GM21515 (cell line): Measurements from ENCODE around the gene ARHGEF2.

Experiments used
- ATAC-seq: cut with Tn5 transposase; IDR thresholded peaks from one replicate; pipeline ENCODE4 v1.9.1; 2021; ENCODE audit not compliant: unreplicated experiment

The ARHGEF2 gene

DNA sequence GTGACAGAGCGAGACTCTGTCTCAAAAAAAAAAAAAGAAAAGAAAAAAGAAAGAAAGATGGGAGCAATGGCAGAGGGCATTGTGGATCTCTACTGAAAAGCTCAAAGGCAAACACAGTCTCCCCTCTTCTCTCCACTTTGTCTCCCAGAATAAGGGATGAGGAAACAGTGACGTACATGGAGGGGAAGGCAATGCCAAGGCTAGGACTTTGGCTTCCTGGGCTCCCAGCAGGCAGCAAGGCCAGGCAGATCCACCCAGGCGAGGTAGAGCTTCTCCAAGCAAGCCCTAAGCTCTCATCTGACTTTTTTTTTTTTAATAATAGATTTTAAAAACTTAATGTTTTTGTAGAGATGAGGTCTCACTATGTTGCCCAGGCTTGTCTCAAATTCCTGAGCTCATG, 4.6 kb downstream of the ARHGEF2 start:
- ATAC-seq, result no peak

DNA sequence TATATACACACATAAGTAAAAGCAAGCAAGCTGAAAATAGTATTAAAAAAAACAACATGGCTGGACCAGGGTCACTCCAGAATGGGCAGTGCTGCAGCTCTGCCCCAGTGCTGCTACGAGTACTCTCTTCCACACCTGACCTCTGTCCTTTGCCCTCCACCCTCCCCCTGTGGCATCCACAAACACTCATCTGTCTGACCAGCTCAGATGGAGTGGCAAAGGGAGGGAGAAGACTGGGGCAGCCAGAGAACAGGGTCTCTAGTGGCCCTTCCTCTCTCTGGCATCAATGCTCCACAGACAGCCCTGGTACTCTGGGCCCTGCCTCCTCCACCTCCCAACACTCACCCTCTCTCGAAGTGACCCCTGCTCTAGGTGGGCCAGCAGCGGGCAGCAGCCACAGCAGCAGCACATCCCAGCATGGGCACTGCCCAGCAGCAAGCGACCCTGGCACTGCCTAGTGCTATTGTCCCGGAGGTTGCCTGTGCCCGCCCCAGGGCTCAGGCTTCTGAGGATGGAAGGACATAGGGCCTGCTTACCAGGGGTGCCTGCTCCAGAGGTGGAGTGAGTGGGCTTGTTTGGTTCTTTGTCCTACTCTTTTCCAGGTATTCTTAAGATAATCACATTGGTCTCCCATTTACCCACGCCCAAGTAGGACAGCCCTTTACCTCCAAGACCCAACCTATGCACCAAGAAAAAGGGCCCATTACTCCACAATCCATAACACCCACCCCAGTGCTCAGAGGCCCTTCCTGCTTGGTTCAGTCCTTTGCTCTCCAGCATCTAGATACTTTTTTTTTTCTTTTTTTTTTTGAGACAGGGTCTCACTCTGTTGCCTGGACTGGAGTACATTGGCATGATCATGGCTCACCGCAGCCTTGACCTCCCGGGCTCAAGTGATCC, 6.2 kb downstream of the ARHGEF2 start:
- no peak for ATAC-seq

DNA sequence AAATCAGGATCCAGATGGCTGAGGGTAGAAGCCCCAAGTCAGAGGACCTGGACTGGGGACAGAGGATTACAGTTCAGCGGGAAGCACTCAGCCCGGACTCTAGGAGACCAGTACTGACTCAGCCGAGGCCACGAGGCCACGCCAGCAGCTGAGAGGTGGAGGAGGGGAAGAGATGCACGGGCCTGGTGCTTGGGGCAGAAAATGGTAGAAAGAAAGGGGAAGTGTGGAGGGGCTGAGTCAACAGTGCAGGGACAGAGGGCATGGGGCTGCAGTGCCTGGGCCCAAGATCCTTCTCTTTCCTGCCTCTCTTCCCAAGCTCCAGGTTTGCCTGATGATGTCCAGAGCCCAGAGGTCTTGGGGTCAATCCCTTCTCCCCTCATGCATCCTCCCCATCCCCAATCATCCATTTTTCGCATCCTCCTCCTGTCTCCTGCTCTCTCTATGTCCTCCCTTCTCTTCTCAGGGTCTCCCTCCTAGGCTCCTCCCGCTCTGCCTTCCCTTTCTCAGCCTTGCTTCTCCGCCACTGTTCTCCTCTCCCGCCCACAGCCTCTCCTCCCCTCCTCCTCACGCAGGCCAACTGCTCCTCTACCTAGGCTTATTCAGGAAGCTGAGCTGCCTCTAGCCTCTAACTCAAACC, 7.7 kb downstream of the ARHGEF2 start:
- ATAC-seq, result no peak

DNA sequence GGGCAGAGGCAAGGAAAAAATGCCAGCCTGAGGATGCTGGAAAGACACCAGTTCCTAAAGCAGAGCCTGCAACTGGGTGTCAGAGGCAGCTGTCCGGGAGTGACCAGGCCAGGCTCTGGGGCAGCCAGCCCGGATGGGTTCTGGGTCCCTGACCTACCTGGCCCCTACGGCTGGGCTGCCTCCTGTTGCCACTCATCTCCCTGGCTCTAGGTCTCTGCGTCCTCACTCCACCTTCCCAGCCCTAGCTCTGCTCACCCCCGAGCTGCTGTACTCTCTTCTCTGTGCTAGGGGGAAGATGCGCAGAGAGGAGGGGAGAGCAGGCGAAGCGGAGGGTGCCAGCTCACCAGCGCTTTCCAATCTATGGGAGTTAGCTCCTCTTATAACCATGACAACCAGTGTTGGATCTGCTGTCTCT, 9.0 kb downstream of the ARHGEF2 start:
- ATAC-seq, result no peak

DNA sequence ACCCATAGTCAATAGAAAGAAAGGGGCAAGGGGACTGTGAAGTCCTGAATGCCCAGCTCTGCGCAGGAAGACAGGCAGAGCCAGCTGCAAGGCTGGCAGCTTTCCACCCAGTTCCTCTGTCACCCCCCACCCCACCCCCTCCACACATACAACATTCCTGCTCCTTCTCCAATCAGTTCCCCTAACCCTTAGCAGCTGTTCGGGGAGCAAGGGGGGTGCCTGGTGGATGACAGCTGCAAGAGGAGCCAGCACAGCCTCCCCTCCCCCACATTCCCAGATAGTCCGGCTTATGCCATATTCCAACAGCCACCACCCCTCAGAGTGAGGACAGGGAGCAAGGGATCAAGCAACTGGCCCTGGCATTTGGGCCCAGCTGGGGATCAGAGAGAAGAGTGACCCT, 9.7 kb downstream of the ARHGEF2 start:
- no peak for ATAC-seq

DNA sequence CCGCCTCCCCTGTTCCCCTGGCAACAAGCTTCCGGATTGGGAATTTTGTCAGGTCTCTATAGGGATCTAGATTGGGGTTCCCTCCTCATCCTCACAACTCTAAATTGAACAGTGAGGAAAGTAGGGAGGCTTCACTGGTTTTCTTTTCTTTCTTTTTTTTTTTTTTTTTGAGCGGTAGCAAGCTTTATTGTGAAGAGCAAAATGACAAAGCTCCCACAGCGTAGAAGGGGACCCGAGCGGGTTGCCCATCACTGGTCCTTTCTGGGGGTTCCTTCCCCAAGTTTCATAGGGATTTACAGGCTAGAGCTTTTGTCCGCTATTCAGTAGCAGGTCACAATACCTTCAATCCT, 10.3 kb downstream of the ARHGEF2 start:
- ATAC-seq, result no peak

DNA sequence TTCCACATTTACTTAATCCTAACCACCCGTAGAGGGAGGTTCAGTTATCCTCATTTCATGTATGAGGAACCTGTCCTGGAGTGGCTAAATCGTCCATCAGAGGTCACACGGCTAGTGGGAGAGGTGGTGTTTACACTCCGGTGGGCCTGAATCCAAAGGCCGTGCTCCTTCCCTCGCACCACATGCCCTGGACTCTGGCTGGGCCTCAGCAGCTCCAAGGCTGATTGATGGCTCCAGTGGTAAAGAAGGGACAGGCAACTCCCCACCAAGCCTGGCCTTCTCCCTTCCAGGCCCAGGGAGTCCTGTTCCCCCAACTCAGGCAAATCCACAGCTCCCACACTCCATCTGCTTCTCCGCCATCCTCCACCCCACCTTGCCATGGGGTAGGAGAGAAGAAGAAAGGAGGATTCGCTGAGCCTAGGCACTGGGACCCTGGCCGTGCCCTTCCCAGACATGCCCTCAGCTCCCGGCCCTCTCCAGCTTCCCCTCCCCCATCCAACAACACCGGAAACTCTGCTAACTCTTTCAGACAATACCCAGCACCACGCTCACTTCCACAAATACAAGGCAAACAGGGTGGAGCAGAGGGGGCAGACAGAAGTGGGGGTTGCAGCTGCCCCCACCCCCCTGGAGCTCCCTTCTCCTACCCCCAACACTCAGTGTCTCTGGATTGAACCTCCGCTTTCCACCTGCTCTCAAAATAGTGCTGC, 10.9 kb downstream of the ARHGEF2 start:
- ATAC-seq, result no peak

DNA sequence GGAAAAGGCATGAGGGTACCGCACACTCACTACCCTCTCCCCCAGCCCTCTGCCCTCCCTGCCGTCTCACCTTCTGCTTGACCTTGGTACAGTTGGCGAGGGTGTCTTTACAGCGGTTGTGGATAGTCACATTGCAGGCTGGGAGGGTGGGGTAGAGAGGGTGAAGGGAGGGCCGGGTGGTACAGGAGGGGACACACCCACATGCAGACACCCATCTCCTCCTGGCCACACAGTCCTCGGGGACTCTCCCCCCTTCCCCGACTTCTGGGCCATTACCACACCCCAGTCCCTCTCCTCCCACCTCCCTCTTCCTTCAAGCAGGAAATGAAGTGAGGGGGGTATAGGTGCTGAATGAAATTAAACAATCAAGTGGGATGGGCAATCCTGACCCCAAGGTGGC, 11.6 kb downstream of the ARHGEF2 start:
- ATAC-seq, result no peak

DNA sequence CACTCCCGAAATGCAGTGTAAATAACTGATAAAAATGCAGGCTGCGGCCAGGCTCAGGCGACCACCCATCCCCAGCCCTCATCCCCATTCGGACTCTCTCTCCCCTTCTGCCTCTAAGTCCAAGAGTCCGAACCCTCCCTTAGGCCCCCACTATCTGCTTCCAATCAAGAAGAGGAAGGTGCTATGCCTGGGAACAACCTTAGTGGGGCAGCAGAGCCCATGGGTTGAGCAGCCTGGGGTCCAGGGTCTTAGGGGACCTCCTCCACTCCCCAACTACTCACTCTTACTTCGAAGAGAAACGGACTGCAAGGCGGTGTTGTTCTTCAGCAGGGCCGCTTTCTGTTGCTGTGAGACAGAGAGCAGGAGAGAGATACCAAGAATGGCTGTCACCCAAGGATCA, 12.2 kb downstream of the ARHGEF2 start:
- ATAC-seq, result no peak

DNA sequence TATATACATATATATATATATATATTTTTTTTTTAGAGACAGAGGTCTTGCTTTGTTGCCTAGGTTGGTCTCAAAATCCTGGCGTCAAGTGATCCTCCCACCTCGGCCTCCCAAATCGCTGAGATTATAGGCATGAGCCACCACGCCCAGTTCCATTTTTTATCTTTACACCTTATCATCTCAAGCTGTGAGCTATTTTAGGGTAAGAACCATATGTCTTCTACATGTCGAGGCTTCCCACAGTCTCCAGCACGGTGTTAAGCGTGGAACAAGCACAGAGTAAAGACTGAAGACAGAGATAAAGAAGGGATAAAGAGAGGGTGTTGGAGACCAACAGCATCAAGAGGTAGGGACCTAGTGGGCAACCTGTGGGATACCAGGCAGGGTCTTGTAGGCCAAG, 14.2 kb downstream of the ARHGEF2 start:
- ATAC-seq, result no peak

DNA sequence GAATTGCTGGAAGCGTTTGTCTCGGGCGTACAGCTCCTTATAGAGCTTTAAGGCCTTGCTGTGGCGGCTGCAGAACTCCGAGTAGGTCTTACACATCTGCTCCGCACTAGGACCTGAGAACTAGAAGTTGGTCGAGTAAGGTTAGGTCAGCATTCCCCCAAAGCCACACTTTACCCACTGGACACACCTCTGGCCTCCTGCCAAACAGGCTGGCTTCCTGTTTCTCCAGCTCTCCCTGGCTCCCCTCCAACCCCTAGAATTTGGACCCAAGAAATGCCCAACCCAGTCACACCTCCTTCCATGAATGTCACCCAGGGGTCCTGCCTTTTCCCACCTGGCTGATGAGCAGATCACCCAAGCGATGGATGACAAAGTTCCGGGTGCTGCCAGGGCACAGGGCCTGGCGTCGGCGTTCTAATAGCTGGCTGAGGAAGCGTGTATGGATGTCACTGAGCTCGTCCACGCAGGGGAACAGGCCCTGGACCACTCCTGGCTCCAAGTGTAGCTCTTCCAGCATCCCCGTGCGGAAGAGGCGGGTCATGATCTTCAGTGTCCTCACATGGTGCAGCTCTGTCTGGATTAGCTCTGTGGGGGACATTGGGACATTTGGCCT, 15.6 kb downstream of the ARHGEF2 start:
- ATAC-seq, result no peak

DNA sequence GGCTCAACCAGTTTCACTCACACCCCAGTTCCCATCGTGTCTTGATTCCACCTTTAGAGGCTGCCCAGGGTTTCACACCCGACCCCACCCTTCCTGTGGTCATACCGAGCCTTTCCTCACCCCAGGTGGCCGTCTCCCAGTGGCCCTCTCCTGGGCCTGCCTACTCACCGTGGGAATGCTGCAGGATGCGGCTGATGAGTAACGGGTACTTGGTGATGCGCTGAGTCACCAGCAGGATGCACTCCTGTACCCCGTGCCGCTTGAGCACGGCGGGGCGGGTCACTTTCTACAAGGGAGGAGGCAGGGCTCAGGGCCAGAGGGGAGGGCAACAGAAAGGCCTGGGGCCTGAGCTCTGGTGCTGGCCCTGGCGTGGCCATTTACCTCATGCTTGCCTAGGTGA, 16.4 kb downstream of the ARHGEF2 start:
- no peak for ATAC-seq

DNA sequence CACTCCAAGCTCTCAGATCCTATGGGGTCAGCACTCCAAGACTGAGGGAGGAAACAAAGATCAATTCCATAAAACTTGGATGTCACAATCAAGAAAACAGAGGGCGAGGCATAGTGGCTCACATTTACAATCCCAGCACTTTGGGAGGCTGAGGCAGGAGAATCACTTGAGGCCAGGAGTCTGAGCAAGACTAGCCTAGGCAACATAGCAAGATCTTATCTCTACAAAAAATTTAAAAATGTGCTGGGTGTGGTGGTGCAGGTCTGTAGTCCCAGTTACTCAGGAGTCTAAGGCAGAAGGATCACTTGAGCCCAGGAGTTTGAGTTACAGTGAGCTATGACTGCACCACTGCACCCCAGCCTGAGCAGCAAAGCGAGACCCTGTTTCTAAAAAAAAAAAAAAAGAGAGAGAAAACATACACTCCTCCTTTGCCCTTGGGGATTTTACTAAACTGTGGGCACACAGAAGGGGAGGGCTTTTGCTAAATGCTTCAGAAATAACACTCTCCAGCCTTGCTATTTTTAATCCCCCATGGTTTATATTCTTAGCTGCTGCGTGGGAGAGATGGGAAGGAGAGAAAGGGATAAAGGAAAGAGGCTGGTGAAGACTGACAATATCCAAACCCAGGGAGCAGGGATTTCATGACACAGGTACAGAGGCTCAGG, 18.1 kb downstream of the ARHGEF2 start:
- no peak for ATAC-seq

DNA sequence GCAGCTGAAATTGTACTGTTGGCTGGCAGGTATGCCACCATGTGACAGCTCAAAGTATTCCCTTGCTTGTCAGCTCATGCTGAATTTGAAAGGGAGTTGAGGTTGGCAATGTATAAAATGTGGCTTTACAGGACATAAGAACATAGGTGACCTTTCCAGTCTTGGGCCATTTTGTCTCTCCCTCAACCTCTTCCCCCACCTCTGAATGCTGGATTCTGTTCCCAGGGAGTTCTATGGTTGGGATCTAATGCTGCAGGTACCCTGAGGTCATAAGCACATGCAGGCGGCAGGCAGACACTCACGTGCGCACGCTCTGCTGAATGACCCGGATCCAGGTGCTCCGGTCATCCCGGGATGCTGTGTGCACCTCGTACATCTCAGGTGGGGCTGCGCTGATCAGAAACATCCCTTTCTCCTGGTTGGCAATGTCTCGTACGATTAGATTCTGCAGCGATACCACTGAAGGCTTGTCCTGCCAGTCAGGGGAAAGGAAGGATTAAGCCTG, 20.9 kb downstream of the ARHGEF2 start:
- no peak for ATAC-seq

DNA sequence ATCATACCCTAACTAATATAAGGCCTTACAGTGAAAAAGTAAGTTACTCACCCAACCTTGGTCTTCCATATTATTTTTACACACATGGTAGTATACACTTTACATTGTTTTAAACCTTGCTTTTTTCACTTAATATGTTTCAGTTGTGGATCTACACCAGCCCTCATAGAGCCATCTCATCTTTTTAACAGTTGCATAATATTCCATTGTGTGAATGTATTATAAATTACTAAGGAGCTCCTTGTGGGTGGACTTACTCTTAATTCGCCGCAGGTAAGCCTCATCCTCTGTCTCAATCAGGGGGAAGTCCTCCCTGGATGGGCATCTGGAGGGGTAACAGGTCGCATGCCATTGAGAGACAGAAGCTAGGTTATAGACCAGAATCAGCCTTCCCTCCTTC, 23.7 kb downstream of the ARHGEF2 start:
- ATAC-seq, result no peak

DNA sequence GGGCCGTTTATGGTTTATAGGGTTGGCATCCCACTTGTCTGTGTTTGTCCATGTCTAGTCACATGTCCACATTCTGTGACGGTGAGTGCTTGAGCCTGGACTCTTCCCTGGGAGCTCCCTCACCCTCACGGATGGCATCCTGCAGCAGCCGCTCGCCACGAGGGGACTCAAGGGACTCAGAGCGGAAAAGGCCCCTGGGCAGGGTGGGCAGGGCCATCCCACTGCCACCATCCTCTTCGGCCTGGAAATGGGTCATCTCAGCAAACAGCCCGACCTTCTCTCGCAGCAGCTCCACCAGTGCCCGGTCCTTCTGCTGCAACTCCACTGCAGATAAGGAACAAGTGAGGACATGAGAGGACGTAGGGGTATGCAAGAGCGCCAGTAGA, 25.8 kb downstream of the ARHGEF2 start:
- no peak for ATAC-seq

DNA sequence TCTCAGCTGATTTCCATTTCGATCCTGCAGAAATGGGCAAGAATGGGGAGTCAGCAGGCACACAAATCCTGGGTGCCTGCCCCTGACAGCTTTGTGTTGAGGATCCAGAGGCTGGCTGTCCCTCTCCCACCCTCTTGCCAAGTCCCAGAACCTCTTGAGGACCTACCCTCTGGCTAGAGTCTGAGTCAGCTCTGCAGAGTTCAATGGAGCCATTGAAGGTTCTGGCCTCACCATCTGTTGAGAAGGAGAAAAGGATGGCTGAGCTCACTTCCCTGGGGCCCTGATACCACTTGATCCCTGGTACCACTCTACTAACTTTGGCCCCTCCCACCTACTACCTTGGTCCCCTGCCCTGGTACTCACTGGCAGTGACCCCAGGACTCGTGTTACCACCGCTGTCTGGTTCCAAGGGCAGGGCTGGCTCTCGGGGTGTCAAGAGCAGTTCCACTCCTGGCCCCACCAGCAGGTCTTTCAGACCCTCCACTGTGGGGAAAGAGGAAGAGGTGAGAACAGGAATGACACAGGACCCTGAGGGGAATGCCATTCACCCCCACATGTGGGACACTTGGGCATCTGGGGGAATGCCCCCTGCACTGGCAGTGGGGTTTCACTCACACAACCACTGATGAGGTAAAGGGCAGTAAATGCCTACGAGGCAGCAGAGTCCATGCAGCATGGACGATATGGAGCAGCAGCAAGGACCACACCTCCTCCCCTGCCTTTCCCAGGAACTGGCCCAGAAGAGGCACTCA, 26.4 kb downstream of the ARHGEF2 start:
- no peak for ATAC-seq

DNA sequence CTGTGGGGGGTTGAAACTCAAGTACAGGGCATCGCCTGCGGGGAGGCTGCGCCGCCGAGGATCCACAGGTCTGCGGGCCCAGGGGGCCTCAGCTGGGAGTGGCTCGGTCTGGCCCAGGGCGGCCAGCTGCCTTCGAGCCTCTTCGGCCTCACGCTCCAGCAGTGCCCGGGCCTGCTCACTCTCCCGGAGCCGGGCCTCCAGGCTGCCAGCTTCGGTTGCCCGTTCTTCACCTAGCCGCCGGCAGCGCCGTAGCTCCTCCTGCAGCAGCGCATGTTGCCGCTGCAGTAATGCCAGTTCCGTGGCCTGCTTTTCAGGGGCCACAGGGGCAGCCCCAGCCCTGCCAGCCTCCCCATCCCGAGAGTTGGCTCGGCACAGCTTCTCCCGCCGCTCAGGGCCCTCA, 27.5 kb downstream of the ARHGEF2 start:
- ATAC-seq, result no peak

DNA sequence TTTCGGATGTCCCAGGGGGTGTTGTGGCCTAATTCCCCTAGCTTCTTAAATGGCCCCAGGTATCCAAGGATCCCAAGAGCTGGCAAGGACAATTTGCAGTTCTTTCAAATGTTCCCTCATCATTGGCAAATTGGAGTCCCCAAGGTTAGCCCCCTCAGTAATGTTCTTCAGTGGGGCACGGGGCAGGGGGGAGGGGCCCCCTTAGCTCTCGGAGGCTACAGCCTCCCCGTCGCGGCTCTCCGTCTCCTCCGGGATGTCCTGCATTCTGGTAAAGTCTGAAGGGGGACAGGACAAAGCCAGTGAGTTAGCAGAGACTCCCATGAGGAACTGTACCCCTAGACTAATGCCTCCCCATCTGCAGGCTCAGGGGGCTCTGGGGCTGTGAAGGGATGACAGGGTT, 30.6 kb downstream of the ARHGEF2 start:
- ATAC-seq, result no peak

DNA sequence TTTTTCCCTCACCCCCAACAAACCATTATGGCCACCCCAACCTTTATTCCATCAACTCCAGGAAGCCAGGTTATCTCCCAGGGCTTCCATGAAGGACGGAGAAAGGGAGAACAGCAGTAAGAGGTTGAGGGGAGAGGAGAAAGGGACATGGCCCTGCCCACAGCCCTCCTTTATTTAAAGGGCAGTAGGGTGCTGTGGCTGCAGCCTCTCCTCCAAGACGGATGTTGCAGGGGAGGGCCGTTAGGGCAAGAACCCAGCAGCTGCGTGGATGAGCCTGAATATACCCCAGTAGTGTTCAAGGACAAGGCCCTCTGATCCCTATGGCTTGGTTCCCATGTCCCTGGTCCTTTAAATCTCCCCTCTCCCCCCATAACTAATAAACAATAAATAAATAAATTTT, 31.1 kb downstream of the ARHGEF2 start:
- no peak for ATAC-seq
